ENCODE measurements around the gene SHPK.

Gene SHPK

DNA sequence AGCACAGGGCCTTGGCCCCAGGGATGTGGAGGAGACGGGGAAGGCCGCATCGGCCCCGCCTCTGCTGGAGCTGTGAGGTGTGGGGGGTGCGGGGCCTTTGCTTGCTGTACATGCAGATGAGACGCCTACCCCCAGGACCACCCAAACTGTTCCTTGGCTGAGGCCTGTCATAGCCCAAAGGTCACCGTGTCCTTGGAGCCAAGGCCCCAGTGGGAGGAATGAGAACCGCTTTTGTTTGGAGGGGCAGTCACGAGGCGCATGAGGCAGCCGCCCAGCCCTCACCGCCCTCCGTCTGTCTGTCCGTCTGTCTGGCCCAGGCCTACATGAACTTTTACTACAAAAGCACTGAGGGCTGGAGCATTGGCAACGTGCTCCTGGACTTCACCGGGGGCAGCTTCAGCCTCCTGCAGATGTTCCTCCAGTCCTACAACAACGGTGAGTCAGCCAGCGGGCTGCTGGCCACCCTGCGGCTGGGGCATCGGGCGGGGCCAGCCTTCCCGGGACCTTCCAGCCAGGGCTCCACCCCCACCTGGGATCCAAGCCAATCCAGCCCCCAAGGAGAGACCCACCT is 23.6 kb upstream of the SHPK start:
- FAIRE-seq: no peak

- FAIRE-seq: no peak
Observed at GRCh38 chr17:3658784-3659449, 22.9 kb upstream of the SHPK start.

DNA sequence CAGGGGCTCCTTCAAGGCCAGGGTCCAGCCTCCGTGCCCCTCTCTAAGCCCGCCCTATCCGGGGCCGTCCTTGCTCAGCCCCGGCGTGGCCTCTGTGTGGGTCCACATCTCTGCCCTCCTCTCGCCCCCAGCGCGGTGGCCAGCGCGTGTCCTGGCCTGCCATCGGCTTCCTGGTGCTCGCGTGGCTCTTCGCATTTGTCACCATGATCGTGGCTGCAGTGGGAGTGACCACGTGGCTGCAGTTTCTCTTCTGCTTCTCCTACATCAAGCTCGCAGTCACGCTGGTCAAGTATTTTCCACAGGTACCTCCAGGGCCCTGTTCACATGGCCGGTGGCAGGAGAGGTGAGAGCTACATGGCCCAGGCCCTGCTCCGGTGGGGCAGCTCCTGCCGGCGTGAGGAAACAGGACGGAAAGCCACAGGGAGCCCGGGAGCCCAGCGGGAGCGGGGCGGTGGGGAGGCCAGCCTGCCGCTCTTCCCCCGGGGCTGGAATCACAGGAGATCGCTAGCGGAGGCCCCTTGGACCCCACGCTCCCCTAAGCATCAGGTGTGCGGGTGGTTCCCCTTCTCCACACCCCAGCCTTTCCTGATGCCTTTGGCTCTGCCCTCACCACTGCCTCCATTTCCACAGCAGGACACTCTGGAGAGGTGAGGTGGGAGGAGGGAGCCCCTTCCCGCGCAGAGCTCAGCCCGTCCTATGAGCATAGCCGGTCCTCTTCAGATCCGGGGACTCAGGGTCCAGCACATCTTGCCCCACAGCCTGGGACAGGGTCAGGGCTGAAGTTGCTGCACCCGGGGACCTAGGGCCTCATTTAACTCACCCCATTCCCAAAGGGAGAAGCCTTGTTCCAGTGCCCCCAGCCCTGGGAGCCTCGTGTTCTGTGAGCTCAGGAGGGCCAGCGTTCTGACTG is 22.1 kb upstream of the SHPK start:
- FAIRE-seq: no peak

DNA sequence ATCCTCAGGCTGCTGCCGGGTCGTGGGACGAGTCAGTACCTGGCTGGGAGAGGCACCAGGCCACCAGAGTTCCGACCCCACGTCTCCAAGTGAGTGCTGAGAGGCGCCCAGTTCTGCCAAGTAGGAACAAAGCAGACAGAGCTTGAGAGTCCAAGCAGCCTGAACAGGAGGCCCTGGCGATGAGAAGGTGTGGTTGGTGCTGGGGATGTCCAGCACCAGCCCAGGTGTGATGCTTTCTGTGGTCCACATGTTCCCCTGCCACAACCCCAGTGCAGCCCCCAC is 21.5 kb upstream of the SHPK start:
- no peak for FAIRE-seq

DNA sequence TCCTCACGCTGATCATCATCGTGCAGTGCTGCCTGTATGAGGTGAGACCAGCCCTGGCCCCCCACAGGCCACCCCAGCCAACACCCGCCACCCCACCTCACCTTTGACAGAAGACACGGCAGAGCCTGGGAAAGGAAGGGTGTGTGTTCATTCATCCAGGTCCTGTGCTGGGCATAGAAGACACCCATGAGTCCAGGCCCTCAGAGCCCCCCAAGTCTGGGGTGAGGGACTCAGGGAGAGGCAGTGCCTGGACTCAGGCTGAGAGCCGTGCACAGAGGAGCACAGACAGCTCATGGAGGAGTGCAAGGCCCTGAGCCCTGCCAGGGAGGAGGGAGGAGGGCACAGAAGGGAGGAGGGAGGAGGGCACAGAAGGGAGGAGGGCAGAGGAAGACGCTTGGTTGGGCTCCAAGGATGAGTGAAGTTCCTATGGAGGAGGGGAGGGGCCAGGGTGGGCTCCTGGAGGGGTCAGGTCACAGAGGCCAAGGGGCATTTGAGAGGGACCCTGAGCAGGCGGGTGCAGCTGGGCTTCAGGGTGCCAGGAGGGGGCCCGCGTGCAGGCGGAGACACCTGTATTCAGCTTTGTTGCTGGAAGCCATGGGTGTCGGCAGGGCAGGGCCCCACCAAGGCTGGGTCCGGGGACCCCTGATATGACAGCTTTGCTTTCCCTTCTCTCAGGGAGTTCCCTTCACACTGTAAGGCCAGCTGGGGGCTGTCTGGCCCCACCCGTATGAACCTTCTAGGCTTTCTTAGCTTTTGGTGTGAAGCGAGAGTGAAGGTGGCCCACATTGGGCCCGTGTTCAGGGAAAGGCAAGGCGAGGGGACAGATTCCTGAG is 20.9 kb upstream of the SHPK start:
- FAIRE-seq: no peak

DNA sequence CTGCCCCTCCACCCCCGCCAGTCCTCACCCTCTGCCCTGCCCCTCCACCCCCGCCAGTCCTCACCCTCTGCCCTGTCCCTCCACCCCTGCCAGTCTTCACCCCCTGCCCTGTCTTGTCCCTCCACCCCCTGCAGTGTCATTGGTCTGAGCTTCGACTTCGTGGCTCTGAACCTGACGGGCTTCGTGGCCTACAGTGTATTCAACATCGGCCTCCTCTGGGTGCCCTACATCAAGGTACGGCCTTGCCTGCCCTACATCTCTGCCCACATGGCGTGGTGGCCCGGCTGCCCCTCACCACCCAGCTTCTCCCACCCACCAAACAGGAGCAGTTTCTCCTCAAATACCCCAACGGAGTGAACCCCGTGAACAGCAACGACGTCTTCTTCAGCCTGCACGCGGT is 20.3 kb upstream of the SHPK start:
- FAIRE-seq: no peak

GRCh38 chr17:3655766-3656165 is 19.7 kb upstream of the SHPK start:
- FAIRE-seq: no peak

DNA sequence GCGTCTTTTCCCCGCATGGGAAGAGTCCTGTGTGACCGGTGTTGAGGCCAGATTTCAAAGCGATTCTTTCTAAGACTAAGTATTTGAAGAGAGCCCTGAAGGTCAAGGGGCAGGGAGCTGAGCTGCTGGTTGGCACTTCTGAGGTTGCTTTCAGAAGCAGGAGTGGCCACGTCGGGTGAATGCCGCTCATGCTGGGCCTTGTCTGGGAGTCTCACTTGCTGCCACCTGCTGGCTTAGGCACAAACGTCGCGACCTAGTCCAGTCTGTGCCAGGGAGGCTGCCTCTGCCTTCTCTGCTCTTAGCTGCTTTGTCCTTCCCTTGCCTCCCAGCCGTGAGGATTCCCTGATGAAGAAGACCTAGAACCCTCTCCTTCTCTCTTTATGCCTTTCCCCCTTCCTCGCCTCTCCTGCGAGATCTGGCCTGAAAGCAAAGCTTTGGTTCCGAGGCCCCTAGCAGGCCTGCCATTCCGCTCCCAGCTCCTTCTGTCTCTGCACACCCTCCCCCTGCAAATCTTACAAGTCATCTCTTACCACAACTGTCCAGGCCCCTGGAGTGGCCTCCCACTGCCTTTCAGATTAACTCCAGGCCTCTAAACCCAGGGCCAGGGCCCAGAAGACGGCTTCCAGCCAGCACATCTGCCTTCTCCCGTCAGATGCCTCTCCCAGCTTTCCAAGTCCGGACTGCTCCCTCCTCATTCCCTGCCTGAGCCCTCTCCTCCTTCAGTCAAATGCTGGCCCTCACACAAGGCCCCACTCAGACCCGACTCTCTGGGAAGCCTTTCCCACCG is 11.9 kb upstream of the SHPK start:
- FAIRE-seq: no peak

- FAIRE-seq: no peak
Observed at GRCh38 chr17:3647251-3647650, 11.2 kb upstream of the SHPK start.

DNA sequence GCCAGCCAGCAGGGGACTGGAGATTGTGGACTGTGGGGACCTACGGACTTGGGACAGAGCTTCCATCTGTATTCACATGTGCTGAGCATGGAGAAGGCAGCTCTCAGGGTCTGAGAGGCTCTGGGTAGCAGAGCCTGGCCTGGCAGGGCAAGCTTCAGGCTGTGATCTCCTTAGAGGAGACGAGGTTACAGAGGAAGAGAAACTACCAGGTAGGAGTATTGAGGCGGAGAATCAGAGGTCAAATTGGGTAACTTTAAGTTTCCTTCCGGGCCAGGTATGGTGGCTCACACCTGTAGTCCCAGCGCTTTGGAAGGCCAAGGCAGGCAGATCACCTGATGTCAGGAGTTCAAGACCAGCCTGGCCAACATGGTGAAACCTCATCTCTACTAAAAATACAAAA is 9.3 kb upstream of the SHPK start:
- no peak for FAIRE-seq

GRCh38 chr17:3643889-3644349 is 7.9 kb upstream of the SHPK start:
- no peak for FAIRE-seq

- FAIRE-seq: no peak
Observed at GRCh38 chr17:3641717-3642486, 5.9 kb upstream of the SHPK start.

DNA sequence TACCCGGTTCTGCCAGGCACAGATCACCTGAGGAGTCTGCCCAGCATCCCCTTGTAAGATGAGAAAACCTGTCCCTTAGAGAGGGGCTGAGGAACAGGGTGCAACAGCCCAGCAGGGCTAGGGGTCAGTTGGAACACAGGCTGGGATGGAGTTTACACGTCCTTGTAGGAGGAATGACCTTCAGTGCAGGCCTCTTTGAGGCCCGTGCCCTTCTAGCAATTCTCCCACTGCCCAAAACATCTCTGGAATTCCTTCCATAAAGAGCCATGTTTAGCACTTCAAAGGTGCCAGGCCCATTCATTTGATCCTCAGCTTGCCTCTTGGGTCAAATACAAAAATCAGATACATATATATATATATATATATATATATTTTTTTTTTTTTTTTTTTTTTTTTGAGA is 5.0 kb upstream of the SHPK start:
- FAIRE-seq: no peak

GRCh38 chr17:3639981-3640596 is 4.0 kb upstream of the SHPK start:
- FAIRE-seq: no peak

DNA sequence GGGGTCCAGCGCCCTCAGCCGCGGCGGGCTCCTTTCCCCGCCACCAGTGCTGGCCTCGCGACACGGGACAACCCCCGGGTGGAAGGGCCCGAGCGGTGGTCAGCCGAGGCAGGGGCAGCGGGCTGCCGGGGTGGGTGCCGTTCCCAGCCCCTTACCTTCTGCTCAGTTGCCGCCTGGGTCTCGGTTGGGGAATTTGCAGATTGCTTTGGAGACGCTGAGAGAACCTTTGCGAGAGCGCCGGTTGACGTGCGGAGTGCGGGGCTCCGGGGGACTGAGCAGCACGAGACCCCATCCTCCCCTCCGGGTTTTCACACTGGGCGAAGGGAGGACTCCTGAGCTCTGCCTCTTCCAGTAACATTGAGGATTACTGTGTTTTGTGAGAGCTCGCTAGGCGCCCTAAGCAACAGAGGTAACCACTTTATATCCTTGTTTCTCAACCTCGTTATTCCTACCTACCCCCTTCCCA is 891 bp upstream of the SHPK start:
- no peak for FAIRE-seq

DNA sequence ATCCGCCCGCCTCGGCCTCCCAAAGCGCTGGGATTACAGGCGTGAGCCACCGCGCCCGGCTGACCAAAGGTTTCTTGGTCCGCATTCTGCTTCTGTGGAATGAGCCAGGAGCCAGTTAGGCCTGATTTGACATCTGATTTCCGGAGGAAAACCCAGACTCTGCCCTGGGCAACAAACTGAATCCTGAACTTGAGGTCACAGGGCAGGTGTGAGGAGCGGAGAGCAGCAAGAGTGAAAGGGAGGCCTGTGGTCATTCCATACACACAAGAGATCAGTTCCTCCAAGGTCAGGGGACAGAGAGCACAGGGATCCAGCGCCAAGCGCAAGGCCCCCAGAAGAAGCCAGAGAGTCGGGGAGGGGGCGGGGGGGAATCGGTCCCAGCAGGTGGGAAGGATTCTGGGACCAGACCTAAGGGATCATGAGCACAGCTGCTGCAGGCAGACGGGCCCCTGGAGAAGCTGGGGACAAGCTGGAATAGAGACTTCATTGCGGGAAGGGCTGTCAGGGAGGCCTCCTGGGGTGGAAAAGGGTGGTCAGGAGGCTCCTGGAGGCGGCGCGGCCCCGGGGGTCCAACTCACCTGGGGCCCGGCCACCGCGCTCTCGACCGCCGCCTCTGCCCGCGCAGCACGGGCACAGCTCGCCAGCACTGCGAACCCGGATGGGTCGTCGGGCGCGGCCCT is 436 bp downstream of the SHPK start:
- FAIRE-seq: no peak

DNA sequence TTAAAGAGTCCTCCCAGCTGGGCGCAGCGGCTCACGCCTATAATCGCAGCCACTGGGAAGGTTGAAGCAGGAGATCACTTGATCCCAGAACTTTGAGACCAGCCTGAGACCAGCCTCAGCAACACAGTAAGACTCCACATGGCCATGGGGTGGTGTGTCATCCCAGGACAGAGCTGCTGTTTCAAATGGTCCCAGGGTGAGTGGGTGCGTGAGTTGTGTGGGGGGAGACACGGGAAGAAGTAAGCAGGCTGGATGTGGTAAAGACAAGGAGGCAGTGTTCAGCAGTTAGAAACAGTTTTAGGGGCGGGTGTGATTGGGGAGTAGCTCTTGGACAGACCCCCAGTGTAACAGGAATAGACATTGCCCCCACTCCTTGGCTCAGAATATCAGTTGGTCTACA is 3.8 kb downstream of the SHPK start:
- FAIRE-seq: no peak

DNA sequence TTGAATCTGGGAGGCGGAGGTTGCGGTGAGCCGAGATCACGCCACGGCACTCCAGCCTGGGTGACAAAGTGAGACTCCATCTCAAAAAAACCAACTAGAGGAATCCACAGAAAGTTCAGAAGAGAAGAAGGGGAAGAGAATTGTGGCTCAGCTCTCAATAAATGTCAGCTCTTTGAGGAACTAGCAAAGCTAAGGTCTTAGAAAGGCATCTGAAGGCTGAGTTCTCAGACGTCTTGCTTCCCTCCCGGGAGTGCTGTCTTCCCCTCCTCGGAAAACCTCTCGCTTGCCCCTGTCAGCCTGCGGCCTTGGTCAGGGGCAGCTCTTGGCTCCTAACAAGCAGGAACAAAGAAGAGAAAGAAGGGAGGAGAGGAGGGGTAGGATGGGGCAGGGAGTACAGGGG is 5.3 kb downstream of the SHPK start:
- FAIRE-seq: no peak

DNA sequence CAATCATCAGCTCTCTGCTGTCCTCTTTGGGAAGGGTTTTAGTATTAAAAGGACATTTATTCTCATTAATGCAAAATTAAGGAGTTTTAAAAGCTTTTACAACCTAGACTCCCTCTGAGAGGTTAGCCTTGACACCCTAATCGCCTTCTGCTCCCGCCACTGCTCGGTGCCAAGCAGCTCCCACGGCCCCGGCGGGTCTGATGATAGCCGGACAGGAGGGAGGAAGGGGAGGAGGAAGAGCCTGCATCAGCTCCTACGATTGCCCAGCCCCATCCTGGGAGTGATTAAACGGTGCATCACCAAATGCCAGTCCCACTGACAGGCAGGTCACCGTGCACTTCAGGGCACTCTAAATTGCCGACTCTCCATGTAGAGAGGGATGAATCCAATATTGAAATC is 8.3 kb downstream of the SHPK start:
- no peak for FAIRE-seq
